ENCODE measurements around the gene RAP2A. TPM values are rescaled to one million over a fixed set of nuclear protein-coding genes. Genes with fewer than 3 reads are reported as not detected.

Gene RAP2A
- total RNA-seq, 1 donor, result 32.8 TPM

- no peak overlapping the region for H3K4me3 ChIP-seq (ENCODE audit: low read depth, low read length)
- TF ChIP-seq, protein P1, sequence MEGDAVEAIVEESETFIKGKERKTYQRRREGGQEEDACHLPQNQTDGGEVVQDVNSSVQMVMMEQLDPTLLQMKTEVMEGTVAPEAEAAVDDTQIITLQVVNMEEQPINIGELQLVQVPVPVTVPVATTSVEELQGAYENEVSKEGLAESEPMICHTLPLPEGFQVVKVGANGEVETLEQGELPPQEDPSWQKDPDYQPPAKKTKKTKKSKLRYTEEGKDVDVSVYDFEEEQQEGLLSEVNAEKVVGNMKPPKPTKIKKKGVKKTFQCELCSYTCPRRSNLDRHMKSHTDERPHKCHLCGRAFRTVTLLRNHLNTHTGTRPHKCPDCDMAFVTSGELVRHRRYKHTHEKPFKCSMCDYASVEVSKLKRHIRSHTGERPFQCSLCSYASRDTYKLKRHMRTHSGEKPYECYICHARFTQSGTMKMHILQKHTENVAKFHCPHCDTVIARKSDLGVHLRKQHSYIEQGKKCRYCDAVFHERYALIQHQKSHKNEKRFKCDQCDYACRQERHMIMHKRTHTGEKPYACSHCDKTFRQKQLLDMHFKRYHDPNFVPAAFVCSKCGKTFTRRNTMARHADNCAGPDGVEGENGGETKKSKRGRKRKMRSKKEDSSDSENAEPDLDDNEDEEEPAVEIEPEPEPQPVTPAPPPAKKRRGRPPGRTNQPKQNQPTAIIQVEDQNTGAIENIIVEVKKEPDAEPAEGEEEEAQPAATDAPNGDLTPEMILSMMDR (IDR thresholded peaks at IDR 0.05; ENCODE audit: insufficient read depth, low read depth, low read length), result no peak
- peak; percentile 24 for DNase-seq (ENCODE audit: low read depth)
Observed at GRCh38 chr13:97440598-97441170, 6.7 kb downstream of the RAP2A start.

DNA sequence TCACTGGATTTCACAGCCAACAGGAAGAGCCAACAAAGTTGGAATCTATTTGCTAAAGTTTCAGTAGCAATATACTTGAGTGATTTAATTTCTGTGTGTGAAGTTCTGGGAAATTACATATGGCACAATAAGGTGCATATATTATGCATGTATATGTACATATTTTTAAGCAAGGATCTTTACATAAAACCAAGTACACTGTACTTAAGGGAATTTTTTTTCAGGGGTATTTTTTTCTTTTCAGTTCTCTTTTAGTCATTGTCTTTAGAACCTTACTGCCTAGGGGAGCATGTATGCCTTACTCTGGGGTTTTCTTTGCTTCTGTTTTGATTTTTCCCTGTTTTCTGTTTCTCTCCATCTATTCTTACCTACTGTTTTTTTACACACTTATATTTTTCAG lies 7.4 kb downstream of the RAP2A start:
- TF ChIP-seq, protein P1 (IDR thresholded peaks at IDR 0.05; ENCODE audit: insufficient read depth, low read depth, low read length), result no peak
- no peak overlapping the region for H3K4me3 ChIP-seq (ENCODE audit: low read depth, low read length)
- no peak for DNase-seq (ENCODE audit: low read depth)

GRCh38 chr13:97445522-97446187 lies 11.7 kb downstream of the RAP2A start:
- DNase-seq (ENCODE audit: low read depth), result no peak
- TF ChIP-seq, protein P1 (IDR thresholded peaks at IDR 0.05; ENCODE audit: insufficient read depth, low read depth, low read length), result no peak
- no peak overlapping the region for H3K4me3 ChIP-seq (ENCODE audit: low read depth, low read length)

- no peak overlapping the region for H3K4me3 ChIP-seq (ENCODE audit: low read depth, low read length)
- TF ChIP-seq, protein P1 (IDR thresholded peaks at IDR 0.05; ENCODE audit: insufficient read depth, low read depth, low read length), result no peak
- DNase-seq (ENCODE audit: low read depth), result no peak
Observed at GRCh38 chr13:97446448-97446847, 12.5 kb downstream of the RAP2A start.

DNA sequence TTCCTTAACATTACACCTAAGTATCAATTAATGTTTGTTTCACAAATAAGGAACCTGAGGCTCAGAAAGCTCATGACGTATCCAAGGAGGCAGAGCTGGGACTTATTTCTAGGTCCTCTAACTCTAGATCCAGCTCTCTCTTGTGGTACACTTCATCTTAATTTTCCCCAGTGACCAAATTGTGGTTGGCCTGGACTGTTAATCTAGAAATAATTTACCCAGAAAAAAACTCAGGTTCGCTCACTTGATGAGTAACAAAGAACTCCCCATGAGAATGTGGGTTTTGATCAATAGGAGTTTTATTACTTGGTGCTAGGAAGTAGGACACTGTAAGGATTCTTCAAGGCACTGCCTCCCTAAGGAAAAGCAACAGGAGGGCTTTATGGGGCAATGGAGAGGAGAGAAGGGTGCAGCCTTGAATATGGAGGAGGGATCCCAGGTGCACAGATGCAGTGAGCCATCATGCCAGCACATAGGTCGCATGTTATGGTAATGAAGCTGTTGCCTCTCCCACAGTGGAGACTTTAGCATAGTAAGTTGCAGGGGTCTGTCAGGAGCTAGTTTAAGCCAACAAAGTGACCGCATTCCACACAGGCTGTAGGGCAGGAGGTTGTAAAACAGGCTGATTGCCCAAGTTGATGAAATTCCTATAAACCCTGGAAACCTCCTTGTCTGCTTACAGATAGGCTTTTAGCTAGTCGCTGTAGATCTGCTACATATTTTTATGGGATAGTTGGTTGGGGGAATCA lies 14.7 kb downstream of the RAP2A start:
- peak; percentile 71 for DNase-seq (ENCODE audit: low read depth)
- no peak overlapping the region for H3K4me3 ChIP-seq (ENCODE audit: low read depth, low read length)
- TF ChIP-seq, protein P1 (IDR thresholded peaks at IDR 0.05; ENCODE audit: insufficient read depth, low read depth, low read length), result no peak

DNA sequence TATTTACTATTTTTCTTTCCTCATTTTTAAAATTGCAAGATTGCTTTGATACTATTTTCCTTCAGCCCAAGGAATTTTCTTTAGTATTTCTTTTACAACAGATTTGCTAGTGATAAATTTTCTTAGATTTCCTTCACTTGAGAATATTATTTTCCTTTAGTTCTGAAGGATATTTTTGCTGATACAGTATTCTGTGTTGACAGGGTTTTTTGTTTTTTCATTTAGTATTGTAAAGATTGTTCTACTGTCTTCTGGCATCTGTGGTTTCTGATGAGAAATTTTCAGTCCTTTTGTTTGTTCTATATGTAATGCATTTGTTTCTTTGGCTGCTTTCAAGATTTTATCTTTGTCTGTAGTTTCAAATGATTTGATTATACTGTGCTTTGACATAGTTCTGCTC lies 20.7 kb downstream of the RAP2A start:
- TF ChIP-seq, protein P1 (IDR thresholded peaks at IDR 0.05; ENCODE audit: insufficient read depth, low read depth, low read length), result no peak
- no peak for DNase-seq (ENCODE audit: low read depth)

More for the DNA sequence above, 20.7 kb downstream of the RAP2A start:
- no peak overlapping the region for H3K4me3 ChIP-seq (ENCODE audit: low read depth, low read length)
